Breast epithelium (tissue), 4 donors: ENCODE data around the gene AMACR. TPM values are rescaled to one million over a fixed set of nuclear protein-coding genes. Genes with fewer than 3 reads are reported as not detected.

Experiments used
- DNase-seq, 2 donors: peaks; one replicate each; pipeline ENCODE4 v3.0.0-alpha.2; 2019; ENCODE audit warnings: low spot score in 2 of 2
- H3K27ac ChIP-seq, 2 donors: fragments of 200-600 bp; sonication (generic) in 1 of 2; one replicate each; pipeline ENCODE4 v1.5.1; 2016 to 2019; ENCODE audit warnings: mild to moderate bottlenecking in 1 of 2
- H3K27me3 ChIP-seq, 2 donors: fragments of 200-600 bp; sonication (generic) in 1 of 2; one replicate each; pipeline versions ENCODE4 v1.5.1 to v1.6.0; 2017 to 2019; ENCODE audit warnings: control low read depth in 1 of 2, mild to moderate bottlenecking in 1 of 2
- H3K36me3 ChIP-seq: fragments of 200-600 bp; one replicate; pipeline ENCODE4 v1.5.1; 2019
- H3K4me1 ChIP-seq, 2 donors: fragments of 200-600 bp; sonication (generic); one replicate each; pipeline ENCODE4 v1.5.1; 2016 to 2019; ENCODE audit warnings: control low read depth in 1 of 2
- H3K4me3 ChIP-seq, 3 donors: fragments of 200-600 bp; sonication (generic); 1 replicate in 2 of 3; 2 replicates in 1 of 3; pipeline ENCODE4 v1.5.1; 2016 to 2019; ENCODE audit warnings: mild to moderate bottlenecking in 3 of 3, moderate library complexity in 2 of 3
- H3K9me3 ChIP-seq, 2 donors: fragments of 200-600 bp; sonication (generic) in 1 of 2; one replicate each; pipeline ENCODE4 v1.5.1; 2016 to 2019; ENCODE audit warnings: control low read depth in 1 of 2
- POLR2A ChIP-seq: fragments of 450-650 bp; IDR thresholded peaks from one replicate; pipeline ENCODE4 v1.6.1; 2016; ENCODE audit warnings: antibody characterized with exemption, mild to moderate bottlenecking, moderate library complexity
- POLR2AphosphoS5 ChIP-seq, 3 donors: sonication (generic); formaldehyde crosslinking; IDR thresholded peaks; one replicate each; pipeline ENCODE4 v1.6.1; 2017; ENCODE audit warnings: antibody characterized with exemption in 3 of 3
- intact Hi-C: fragments of 100-400 bp; cut with DNase I; formaldehyde crosslinking; loops from one replicate; pipeline ENCODE4 v1.15.1; 2023; ENCODE audit warnings: low total_unique reads
- total RNA-seq, 3 donors: library from RNA; depleted of rRNA; stranded (reverse); fragments of >200 nt; gene quantifications; one replicate each; pipeline ENCODE4 v1.1.0, GENCODE V29; 2016
- TF ChIP-seq, protein P1 (sequence below), 3 donors: fragments of 450-650 bp; IDR thresholded peaks; one replicate each; pipeline ENCODE4 v1.5.1; 2016 to 2017; ENCODE audit warnings: antibody characterized with exemption in 3 of 3, mild to moderate bottlenecking in 3 of 3, moderate library complexity in 3 of 3

Gene AMACR
- total RNA-seq, 3 donors from 2014 or later, result 8.2 to 14.4 (median 13.8) TPM

DNA sequence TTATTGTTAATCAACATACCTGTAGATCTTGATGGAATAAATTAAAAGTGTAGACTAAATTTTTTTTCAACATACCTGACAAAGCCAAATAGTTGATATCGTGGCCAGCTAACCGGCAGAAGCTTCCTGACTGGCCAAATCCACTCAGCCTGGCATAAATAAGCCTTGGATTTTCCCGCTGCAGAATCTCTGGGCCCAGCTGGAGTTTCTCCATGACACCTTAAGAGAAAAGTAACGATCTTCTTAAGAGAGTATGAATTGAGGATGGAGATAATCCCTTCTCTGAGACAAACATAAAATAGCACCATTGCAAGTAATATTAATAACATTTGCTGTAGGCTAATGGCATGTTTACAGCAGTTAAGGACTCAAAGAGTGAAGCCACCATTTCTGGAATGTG, 2.2 kb downstream of the AMACR start:
- H3K27ac ChIP-seq, result no peak overlapping the region
- no peak overlapping the region for H3K4me3 ChIP-seq
- no peaks in the 10 kb centered on the region for H3K4me1 ChIP-seq
- no peaks in the 10 kb centered on the region for H3K27me3 ChIP-seq
- no peaks in the 10 kb centered on the region for H3K9me3 ChIP-seq
- no peak for DNase-seq
- H3K36me3 ChIP-seq, result no peaks in the 10 kb centered on the region
- TF ChIP-seq, protein P1, sequence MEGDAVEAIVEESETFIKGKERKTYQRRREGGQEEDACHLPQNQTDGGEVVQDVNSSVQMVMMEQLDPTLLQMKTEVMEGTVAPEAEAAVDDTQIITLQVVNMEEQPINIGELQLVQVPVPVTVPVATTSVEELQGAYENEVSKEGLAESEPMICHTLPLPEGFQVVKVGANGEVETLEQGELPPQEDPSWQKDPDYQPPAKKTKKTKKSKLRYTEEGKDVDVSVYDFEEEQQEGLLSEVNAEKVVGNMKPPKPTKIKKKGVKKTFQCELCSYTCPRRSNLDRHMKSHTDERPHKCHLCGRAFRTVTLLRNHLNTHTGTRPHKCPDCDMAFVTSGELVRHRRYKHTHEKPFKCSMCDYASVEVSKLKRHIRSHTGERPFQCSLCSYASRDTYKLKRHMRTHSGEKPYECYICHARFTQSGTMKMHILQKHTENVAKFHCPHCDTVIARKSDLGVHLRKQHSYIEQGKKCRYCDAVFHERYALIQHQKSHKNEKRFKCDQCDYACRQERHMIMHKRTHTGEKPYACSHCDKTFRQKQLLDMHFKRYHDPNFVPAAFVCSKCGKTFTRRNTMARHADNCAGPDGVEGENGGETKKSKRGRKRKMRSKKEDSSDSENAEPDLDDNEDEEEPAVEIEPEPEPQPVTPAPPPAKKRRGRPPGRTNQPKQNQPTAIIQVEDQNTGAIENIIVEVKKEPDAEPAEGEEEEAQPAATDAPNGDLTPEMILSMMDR (IDR thresholded peaks at IDR 0.05), result no peak
- TF ChIP-seq POLR2AphosphoS5 (IDR thresholded peaks at IDR 0.05) (no peak), POLR2A (no peak)
- intact Hi-C loops, result no loop called here

DNA sequence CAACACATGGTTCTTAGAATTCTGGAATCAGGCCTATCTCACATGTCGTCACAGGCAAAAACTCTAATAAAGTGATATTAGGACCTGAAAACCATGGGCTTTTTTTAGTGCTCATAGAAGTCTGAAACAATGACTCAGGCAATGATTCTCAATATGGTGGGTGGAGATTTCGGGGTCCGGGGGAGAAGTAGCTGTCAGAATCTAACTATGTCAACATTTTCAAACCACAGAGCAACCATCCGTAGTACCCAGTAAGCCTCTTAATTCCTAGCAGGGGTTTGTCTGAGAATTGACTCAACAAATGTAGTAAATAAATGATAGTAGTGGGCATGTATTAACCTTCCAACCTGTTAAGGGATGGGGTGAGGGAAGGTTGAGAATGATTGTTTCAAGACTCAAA, 2.6 kb downstream of the AMACR start:
- intact Hi-C loops, result no loop called here
- no peak overlapping the region for H3K27ac ChIP-seq
- no peak for DNase-seq
- H3K4me3 ChIP-seq, result no peak overlapping the region
- H3K4me1 ChIP-seq, result no peaks in the 10 kb centered on the region
- H3K9me3 ChIP-seq, result no peaks in the 10 kb centered on the region
- TF ChIP-seq POLR2A (no peak), POLR2AphosphoS5 (IDR thresholded peaks at IDR 0.05) (no peak)
- TF ChIP-seq, protein P1 (IDR thresholded peaks at IDR 0.05), result no peak
- no peaks in the 10 kb centered on the region for H3K27me3 ChIP-seq
- H3K36me3 ChIP-seq, result no peaks in the 10 kb centered on the region

DNA sequence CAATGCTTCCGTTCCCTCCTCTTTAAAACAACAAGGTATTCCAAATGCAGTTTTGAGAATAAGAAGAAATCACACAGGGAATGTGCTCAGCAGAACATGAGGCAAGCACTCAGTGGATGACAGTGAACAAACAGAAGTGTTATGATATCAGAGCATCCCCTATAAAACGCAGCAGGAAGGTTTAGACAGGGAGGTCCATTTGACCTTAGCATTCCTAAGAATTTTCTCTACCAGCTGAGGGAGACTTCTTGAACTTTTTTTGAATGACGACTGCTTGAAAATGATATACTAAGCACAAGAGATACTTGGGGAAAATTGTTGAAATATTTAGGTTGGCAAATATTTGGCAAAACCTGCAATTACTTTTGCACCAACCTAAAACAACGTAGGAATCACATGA, 3.9 kb downstream of the AMACR start:
- no peak for DNase-seq
- intact Hi-C loops, result no loop called here
- Histone ChIP-seq H3K27ac (no peak overlapping the region), H3K4me1 (no peaks in the 10 kb centered on the region), H3K9me3 (no peaks in the 10 kb centered on the region), H3K36me3 (no peaks in the 10 kb centered on the region), H3K4me3 (no peak overlapping the region), H3K27me3 (no peaks in the 10 kb centered on the region)
- TF ChIP-seq, protein P1 (IDR thresholded peaks at IDR 0.05), result no peak
- TF ChIP-seq POLR2A, result no peak
- no peak for TF ChIP-seq POLR2AphosphoS5 (IDR thresholded peaks at IDR 0.05)

DNA sequence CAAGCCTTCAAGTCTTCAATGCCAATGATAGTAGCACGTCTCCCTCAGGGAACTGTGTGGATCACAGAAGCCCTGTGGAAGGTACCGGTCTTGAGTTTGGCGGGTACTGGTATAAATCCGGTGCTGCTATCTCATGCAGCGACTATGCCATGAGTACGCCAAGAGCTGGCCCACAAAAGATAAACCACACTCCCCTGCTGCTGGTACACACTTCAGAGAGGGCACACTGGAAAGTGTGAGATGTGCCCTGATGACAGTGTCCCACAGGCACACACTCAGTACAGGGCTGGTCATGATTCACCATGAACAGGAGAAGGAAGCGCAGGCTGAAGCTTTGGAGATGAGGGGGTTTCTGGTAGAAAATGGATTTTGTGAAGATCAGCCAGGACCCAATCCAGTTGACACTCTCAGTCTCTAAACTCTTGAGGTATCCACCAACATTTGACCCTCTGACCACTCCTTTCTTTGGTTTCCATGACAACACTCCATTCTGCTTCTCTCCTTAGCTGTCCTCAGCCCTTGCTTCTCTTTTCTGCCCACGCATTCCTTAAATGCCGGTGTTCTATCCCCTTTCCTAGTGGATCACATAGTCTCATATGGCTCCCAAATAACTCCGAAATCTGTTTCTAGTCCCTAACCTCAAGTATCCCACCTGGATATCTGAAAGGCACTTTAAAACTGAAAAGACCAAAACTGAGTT, 5.1 kb downstream of the AMACR start:
- H3K4me1 ChIP-seq, result no peaks in the 10 kb centered on the region
- intact Hi-C loops, result no loop called here

DNA sequence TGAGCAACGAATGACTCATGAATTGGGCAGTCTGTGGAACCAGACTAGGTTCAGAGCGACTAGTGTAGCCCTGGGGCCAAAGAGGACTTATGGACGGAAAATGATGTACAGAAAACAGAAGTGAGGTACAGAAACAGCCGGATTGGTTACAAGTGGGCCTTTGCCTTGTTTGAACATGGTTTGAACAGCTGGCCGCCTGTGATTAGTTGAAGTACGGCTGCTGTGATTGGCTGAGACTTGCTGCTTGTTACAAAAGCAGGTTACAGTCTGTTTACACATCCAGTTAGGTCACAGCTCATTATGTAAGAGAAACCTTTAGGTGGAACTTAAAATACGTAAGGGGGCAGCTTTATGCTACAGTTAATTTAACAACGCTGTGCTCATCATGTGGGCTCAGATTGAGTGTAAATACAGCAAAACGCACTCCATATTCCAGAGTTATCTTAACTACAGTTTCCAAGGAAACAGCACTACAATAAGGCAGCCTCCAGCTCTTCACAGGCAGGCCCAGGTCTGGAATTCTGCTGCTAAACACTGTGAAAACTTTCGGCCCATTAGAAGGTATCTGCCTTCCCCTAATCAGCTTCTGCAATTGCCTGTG, 6.5 kb downstream of the AMACR start:
- DNase-seq, result no peak
- intact Hi-C loops, result no loop called here
- Histone ChIP-seq H3K27ac (no peak overlapping the region), H3K4me3 (no peak overlapping the region), H3K4me1 (no peaks in the 10 kb centered on the region), H3K27me3 (no peaks in the 10 kb centered on the region), H3K9me3 (no peaks in the 10 kb centered on the region), H3K36me3 (no peaks in the 10 kb centered on the region)
- no peak for TF ChIP-seq POLR2AphosphoS5 (IDR thresholded peaks at IDR 0.05)
- TF ChIP-seq, protein P1 (IDR thresholded peaks at IDR 0.05), result no peak
- no peak for TF ChIP-seq POLR2A

More for the DNA sequence above, 5.1 kb downstream of the AMACR start:
- no peaks in the 10 kb centered on the region for H3K27me3 ChIP-seq
- DNase-seq, result no peak
- no peak overlapping the region for H3K4me3 ChIP-seq
- no peak overlapping the region for H3K27ac ChIP-seq
- H3K36me3 ChIP-seq, result no peaks in the 10 kb centered on the region
- H3K9me3 ChIP-seq, result no peaks in the 10 kb centered on the region
- no peak for TF ChIP-seq POLR2AphosphoS5 (IDR thresholded peaks at IDR 0.05)
- no peak for TF ChIP-seq POLR2A
- TF ChIP-seq, protein P1 (IDR thresholded peaks at IDR 0.05), result no peak
